Activated CD4-positive, alpha-beta T cell treated with anti-CD3 and anti-CD28 coated beads for 1 hour (primary cell): ENCODE results near the gene IL17A.

Experiments
- DNase-seq: peaks from one replicate; pipeline ENCODE4 v3.0.0-alpha.2; 2020

Gene IL17A

DNA sequence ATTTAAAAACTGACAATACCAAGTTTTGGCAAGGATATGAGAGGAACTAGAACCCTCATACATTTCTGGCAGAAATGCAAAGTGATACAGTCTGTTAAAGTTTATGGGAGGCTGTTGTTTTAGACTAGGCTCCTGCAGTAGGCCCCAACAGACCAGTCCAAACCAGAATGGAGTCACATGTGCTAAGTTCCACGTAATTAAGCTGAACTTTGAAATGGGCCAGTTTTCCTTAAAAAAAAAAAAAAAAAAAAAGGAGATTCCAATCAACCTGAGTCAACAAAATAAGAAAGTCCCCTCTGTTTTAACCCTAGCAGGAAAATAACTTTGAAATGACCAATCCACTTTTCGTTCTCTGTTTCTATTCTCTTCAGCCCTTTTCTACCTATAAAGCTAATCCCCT, 31.6 kb downstream of the IL17A start:
- DNase-seq, result no peak

DNA sequence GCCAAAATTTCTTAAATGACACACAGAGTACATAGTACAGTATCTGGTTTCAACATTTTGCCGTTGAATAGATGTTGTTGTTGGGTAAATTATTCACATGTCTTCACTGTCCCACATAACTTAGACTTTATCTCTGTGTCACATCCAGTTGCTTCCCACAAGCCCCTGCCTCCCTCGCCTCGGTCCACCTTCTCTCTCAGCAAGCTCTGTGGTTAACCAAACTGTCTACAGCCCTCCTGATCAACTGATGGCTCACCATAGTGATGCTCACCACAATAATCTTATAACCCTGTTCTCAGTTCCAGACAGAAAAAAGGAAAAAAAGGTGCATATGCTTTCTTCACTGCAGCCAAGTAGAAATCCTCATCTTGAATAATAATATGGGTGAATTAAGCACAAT, 35.1 kb downstream of the IL17A start:
- no peak for DNase-seq

DNA sequence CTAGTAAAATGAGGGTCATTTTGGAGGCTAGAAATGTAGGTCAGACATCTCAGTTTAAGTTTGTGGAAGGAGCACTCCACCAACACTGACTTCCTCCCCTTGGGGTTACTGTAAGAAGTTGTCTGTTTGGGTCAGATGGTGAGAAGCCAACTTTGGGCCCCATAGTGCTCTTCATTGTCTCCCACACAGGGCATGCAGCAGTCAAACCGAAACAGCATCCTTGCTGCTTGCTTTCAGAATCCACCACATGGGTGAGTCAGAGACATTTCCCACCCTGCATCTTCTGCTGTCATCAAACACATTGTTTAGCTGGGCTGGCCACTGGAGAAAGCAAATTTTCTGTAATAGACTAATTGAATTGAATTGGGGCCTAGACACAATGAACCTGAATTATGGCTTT, 41.3 kb downstream of the IL17A start:
- no peak for DNase-seq

DNA sequence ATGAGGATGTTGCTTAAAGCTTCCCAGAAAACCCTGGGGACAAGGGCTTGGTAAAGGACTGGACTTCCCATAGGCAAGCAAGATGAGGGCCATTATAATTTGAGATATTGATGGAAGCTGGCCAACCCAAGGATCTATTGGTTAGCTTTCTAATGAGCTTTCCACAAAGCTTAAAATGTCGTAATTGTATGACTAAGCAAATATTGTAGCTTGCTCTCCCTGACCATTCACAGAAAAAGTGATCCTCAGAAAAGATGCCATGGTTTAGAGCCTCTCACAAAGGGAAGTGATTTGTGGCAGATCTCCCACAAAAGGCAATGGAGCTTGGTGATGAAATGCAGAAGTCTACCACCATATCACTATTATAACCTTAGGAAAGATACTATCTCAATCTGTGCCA, 44.5 kb downstream of the IL17A start:
- no peak for DNase-seq

DNA sequence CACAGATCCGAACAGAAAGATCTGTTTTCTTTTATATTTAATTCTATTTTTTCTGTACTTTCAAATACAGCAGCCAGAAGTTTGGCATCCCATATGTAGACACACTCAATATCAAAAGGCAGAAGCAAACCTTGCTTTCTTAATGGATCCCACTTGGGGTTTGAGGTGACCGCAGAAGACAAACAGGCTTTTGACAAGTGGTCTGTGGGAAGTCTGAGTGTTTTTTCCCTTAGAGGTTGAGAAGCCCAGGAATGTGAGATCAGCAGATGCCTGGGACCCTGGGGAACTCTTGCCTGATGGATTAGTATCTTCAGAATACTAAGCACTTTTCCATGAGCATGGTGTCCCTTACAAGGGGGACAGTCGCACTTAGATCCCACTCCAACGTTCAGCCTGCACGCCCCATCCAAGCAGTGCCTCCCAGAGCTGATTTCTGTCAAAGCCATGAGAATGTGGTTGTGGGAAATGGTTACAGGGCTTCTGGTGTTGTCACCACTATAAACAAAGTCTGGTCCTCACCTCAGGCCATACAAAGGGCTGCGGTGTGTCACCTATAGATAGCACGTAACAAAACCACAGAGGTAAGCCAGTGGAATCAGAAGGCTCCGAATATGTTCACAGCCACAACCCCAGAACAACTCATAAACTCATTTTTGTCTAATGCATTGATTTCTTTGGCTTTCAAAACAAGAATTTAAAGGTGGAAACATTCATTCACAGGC, 45.4 kb downstream of the IL17A start:
- DNase-seq, result no peak

DNA sequence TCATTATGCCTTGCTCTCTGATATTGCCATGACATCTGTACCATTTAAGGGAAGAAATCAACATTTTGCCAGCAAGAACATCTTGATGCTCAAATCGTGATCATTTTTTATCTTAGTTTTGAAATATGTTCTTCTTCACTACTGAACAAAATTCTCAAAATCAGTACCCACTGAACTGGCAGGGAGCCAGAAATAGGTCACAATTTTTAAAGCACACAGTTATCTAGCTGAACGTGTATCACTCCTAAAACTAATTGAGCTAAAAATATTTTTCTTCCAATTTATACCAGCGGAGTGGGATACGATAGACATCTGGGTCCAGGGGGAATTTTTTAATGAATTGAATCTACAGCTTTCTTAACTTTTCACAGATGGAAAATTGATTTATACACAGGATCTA, 46.8 kb downstream of the IL17A start:
- DNase-seq, result no peak

DNA sequence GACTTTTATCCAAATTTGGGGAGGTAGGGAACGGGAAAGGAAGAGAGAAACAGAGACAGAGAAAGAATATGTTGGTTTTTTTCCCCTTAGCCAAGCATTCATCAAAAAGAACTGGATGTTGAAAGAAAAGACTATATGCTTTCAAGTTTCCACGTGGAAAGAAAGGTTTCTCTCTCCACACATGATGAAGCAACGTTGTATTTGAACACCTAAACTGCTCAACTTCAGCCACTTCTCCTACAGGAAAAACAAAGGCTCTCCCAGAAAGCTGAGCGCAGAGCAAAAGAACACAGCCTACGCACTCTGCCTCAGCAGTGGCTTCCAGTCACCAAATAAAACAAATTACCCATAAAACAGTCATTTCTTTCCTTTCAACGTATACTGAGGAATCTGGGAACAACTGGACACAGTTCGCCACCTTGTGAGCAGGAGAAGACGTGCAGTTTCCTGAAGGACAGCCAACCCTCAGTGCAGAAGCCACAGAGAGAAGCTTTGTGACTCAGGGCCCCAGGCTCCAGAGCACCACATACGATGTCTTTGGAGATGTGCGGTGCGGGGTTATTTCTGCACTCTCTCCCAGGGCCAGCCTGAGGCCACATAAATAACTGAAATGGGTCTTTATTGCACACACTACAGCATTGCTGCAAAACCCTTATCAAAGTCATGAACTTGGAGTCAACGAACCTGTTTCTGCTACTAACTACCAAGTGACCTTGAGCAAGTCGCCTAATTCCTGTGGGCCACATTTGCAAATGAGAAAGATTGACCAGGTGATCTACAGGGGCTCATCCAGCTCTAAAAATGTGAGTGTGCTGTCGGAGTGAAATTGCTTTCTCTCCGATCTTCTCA, 48.0 kb downstream of the IL17A start:
- no peak for DNase-seq
